GM23338 (cell line): Measurements from ENCODE around the gene TNFAIP6. TPM values are rescaled to one million over a fixed set of nuclear protein-coding genes. Genes with fewer than 3 reads are reported as not detected.

Experiments used
- ATAC-seq: fragments of 200-7000 bp; cut with Tn5 transposase; 3 replicates; pipeline ENCODE4 v1.9.1; 2020
- DNase-seq: peaks from one replicate; pipeline ENCODE4 v3.0.0-alpha.2; 2015; ENCODE audit warnings: low spot score
- H2AFZ ChIP-seq: fragments of 200-600 bp; sonication (generic); 2 replicates; pipeline ENCODE4 v1.8.0; 2016; ENCODE audit warnings: antibody characterized with exemption, mild to moderate bottlenecking, moderate library complexity
- H3F3A ChIP-seq: fragments of 200-600 bp; sonication (generic); replicated peaks from 2 replicates; pipeline ENCODE4 v1.8.0; 2017; ENCODE audit warnings: antibody characterized with exemption, mixed run types, low read depth
- H3K27ac ChIP-seq: fragments of 200-600 bp; sonication (generic); 2 replicates; pipeline ENCODE4 v1.6.1; 2016; ENCODE audit warnings: low read depth
- H3K27me3 ChIP-seq: fragments of 200-600 bp; sonication (generic); 2 replicates; pipeline ENCODE4 v1.8.0; 2016; ENCODE audit warnings: mild to moderate bottlenecking, mixed run types, moderate library complexity; ENCODE audit not compliant: insufficient read depth
- H3K36me3 ChIP-seq: fragments of 200-600 bp; sonication (generic); 2 replicates; pipeline ENCODE4 v1.8.0; 2016; ENCODE audit warnings: mild to moderate bottlenecking; ENCODE audit not compliant: insufficient read depth
- H3K4me1 ChIP-seq: fragments of 200-600 bp; sonication (generic); 2 replicates; pipeline ENCODE4 v1.8.0; 2016; ENCODE audit warnings: mild to moderate bottlenecking, moderate library complexity; ENCODE audit not compliant: insufficient read depth
- H3K4me2 ChIP-seq: fragments of 200-600 bp; sonication (generic); 2 replicates; pipeline ENCODE4 v1.7.1; 2017; ENCODE audit warnings: mixed run types
- H3K4me3 ChIP-seq: fragments of 200-600 bp; sonication (generic); 2 replicates; pipeline ENCODE4 v1.6.1; 2016; ENCODE audit warnings: mixed run types
- H3K79me2 ChIP-seq: fragments of 200-600 bp; sonication (generic); replicated peaks from 2 replicates; pipeline ENCODE4 v1.8.0; 2017; ENCODE audit warnings: mild to moderate bottlenecking; ENCODE audit not compliant: insufficient read depth
- H3K9me2 ChIP-seq: fragments of 200-600 bp; sonication (generic); 2 replicates; pipeline ENCODE4 v1.8.0; 2017; ENCODE audit not compliant: insufficient read depth
- H4K20me1 ChIP-seq: fragments of 200-600 bp; sonication (generic); replicated peaks from 2 replicates; pipeline ENCODE4 v1.8.0; 2017; ENCODE audit warnings: mild to moderate bottlenecking; ENCODE audit not compliant: insufficient read depth
- H3K27ac Mint-ChIP-seq: 2 replicates; pipeline ENCODE4 v1.8.0; 2020; ENCODE audit warnings: inconsistent platforms, mild to moderate bottlenecking, moderate library complexity, mixed read lengths
- H3K27me3 Mint-ChIP-seq: 3 replicates; pipeline ENCODE4 v1.8.0; 2022; ENCODE audit warnings: low read depth, mild to moderate bottlenecking, moderate library complexity, mixed read lengths, inconsistent platforms; ENCODE audit not compliant: insufficient read depth, poor library complexity
- H3K36me3 Mint-ChIP-seq: 3 replicates; pipeline ENCODE4 v1.8.0; 2021; ENCODE audit warnings: low read depth, mild to moderate bottlenecking, inconsistent platforms, moderate library complexity, mixed read lengths
- H3K4me1 Mint-ChIP-seq: 3 replicates; pipeline ENCODE4 v1.8.0; 2020; ENCODE audit warnings: mild to moderate bottlenecking, inconsistent platforms, mixed read lengths
- H3K4me3 Mint-ChIP-seq: 3 replicates; pipeline ENCODE4 v1.8.0; 2021; ENCODE audit warnings: moderate library complexity, mild to moderate bottlenecking, inconsistent platforms, mixed read lengths
- H3K9me3 Mint-ChIP-seq: 3 replicates; pipeline ENCODE4 v1.8.0; 2020; ENCODE audit warnings: moderate library complexity, mild to moderate bottlenecking, inconsistent platforms, mixed read lengths
- CREB1 ChIP-seq: fragments of 250-450 bp; sonication (Bioruptor Pico); IDR thresholded peaks from 2 replicates; pipeline ENCODE4 v1.5.0; 2020; ENCODE audit warnings: low read depth, mild to moderate bottlenecking, moderate library complexity
- EZH2 ChIP-seq: fragments of 200-600 bp; sonication (generic); IDR thresholded peaks from one replicate; pipeline ENCODE4 v1.8.0; 2017; ENCODE audit warnings: antibody characterized with exemption, mild to moderate bottlenecking, low read depth; ENCODE audit not compliant: unreplicated experiment
- EZH2phosphoT487 ChIP-seq: fragments of 200-600 bp; sonication (generic); IDR thresholded peaks from one replicate; pipeline ENCODE4 v1.8.1; 2018; ENCODE audit warnings: antibody characterized with exemption; ENCODE audit not compliant: unreplicated experiment
- JUNB ChIP-seq: IDR thresholded peaks from one replicate; pipeline ENCODE4 v1.6.1; 2016; ENCODE audit warnings: antibody characterized with exemption; ENCODE audit not compliant: unreplicated experiment
- NANOG ChIP-seq: IDR thresholded peaks from 2 replicates; pipeline ENCODE4 v1.6.1; 2016; ENCODE audit warnings: antibody characterized with exemption, borderline replicate concordance
- POLR2AphosphoS5 ChIP-seq: IDR thresholded peaks from 2 replicates; pipeline ENCODE4 v1.6.1; 2016; ENCODE audit warnings: antibody characterized with exemption, low read depth
- STAT1 ChIP-seq: IDR thresholded peaks from one replicate; pipeline ENCODE4 v1.6.1; 2016; ENCODE audit warnings: antibody characterized with exemption; ENCODE audit not compliant: unreplicated experiment
- ZNF114 ChIP-seq: fragments of 250-450 bp; sonication (Bioruptor Pico); IDR thresholded peaks from 2 replicates; pipeline ENCODE4 v1.5.0; 2020; ENCODE audit warnings: mild to moderate bottlenecking, moderate library complexity
- ZNF331 ChIP-seq: fragments of 250-450 bp; sonication (Bioruptor Pico); IDR thresholded peaks from 2 replicates; pipeline ENCODE4 v1.5.0; 2020; ENCODE audit warnings: low read depth, mild to moderate bottlenecking, moderate library complexity
- polyA plus RNA-seq: library from polyadenylated mRNA; unstranded; fragments of >200 nt; fragmentation: Nextera tagmentation; extraction: Ambion mirVana; gene quantifications from 2 replicates; pipeline ENCODE4 v1.2.1, GENCODE V29; 2016
- total RNA-seq: library from RNA; depleted of rRNA; stranded (reverse); fragments of >200 nt; shearing (Covaris generic); gene quantifications from 2 replicates; pipeline ENCODE4 v1.2.3, GENCODE V29; 2014
- TF ChIP-seq, protein P1 (sequence below): IDR thresholded peaks from one replicate; pipeline ENCODE4 v1.6.1; 2018; ENCODE audit warnings: antibody characterized with exemption; ENCODE audit not compliant: unreplicated experiment
- TF ChIP-seq, protein P2 (sequence below), 2 experiments: fragments of 200-600 bp in 1 of 2; sonication (generic) in 1 of 2; conservative IDR thresholded peaks; 2 replicates each; pipeline versions ENCODE4 v1.5.1 to v1.6.1; 2016 to 2017; ENCODE audit warnings: antibody characterized with exemption in 2 of 2, low read depth in 2 of 2, mild to moderate bottlenecking in 2 of 2, moderate library complexity in 1 of 2
- TF ChIP-seq, protein P3 (sequence below): IDR thresholded peaks from 2 replicates; pipeline ENCODE4 v1.6.1; 2016; ENCODE audit warnings: antibody characterized with exemption
- TF ChIP-seq, protein P4 (sequence below): fragments of 250-450 bp; sonication (Bioruptor Pico); IDR thresholded peaks from 2 replicates; pipeline ENCODE4 v1.5.0; 2020; ENCODE audit warnings: mild to moderate bottlenecking, moderate library complexity

Gene TNFAIP6
- total and polyA plus RNA-seq, 2 experiments from 2014 or later, result 2.9 to 6.1 TPM

DNA sequence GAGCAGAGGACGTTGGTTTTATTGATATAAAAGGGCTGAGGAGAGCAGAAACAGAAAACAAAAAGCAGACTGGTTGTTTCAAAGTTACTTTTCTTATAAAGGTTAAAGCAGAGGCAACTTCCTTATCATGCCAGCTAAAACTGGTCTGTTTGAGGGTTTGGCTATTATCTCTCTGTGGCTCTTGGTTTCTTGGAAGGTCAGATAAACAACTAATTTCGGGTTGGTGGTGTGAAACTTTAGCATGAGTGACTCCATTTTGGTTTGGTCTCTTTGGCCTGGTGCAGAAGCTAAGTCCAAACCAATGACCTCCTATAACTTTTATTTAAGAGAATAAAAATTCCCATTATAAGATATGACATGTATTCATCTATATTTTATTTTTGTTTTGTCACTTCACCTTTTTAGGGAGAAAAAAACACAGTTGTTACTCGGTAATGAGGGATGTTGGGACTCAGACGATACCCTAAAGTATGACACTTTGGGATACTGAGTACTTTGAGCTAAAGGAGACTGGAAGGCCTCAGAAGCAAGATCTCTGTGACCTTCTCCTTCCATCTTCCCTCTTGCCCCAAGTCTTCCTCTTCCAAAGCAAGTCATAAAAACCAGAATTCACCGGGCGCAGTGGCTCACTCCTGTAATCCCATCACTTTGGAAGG lies 23.3 kb downstream of the TNFAIP6 start:
- Histone ChIP-seq H2AFZ (no peak overlapping the region), H3K36me3 (no peaks in the 10 kb centered on the region), H3K4me1 (no peaks in the 10 kb centered on the region), H3K27ac (no peak overlapping the region), H3K27me3 (no peaks in the 10 kb centered on the region), H3K4me3 (no peak overlapping the region), H3K9me2 (no peaks in the 10 kb centered on the region), H3K79me2 (no peaks in the 10 kb centered on the region), H4K20me1 (no peaks in the 10 kb centered on the region), H3K4me2 (no peak overlapping the region), H3F3A (no peaks in the 10 kb centered on the region)
- Mint-ChIP-seq H3K27ac (no peak overlapping the region), H3K36me3 (no peaks in the 10 kb centered on the region), H3K27me3 (peaks cover 2% of the 10 kb centered on the region), H3K4me3 (no peak overlapping the region), H3K9me3 (0 out of 3 replicates have a peak, but pooled peaks cover 3% of the 10 kb centered on the region), H3K4me1 (no peaks in the 10 kb centered on the region)
- ATAC-seq, result no peak
- TF ChIP-seq EZH2, result no peak
- no peak for TF ChIP-seq JUNB
- TF ChIP-seq CREB1 (CRISPR knock-in tag), result no peak
- TF ChIP-seq, protein P1, sequence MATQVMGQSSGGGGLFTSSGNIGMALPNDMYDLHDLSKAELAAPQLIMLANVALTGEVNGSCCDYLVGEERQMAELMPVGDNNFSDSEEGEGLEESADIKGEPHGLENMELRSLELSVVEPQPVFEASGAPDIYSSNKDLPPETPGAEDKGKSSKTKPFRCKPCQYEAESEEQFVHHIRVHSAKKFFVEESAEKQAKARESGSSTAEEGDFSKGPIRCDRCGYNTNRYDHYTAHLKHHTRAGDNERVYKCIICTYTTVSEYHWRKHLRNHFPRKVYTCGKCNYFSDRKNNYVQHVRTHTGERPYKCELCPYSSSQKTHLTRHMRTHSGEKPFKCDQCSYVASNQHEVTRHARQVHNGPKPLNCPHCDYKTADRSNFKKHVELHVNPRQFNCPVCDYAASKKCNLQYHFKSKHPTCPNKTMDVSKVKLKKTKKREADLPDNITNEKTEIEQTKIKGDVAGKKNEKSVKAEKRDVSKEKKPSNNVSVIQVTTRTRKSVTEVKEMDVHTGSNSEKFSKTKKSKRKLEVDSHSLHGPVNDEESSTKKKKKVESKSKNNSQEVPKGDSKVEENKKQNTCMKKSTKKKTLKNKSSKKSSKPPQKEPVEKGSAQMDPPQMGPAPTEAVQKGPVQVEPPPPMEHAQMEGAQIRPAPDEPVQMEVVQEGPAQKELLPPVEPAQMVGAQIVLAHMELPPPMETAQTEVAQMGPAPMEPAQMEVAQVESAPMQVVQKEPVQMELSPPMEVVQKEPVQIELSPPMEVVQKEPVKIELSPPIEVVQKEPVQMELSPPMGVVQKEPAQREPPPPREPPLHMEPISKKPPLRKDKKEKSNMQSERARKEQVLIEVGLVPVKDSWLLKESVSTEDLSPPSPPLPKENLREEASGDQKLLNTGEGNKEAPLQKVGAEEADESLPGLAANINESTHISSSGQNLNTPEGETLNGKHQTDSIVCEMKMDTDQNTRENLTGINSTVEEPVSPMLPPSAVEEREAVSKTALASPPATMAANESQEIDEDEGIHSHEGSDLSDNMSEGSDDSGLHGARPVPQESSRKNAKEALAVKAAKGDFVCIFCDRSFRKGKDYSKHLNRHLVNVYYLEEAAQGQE, result no peak
- TF ChIP-seq, protein P2, sequence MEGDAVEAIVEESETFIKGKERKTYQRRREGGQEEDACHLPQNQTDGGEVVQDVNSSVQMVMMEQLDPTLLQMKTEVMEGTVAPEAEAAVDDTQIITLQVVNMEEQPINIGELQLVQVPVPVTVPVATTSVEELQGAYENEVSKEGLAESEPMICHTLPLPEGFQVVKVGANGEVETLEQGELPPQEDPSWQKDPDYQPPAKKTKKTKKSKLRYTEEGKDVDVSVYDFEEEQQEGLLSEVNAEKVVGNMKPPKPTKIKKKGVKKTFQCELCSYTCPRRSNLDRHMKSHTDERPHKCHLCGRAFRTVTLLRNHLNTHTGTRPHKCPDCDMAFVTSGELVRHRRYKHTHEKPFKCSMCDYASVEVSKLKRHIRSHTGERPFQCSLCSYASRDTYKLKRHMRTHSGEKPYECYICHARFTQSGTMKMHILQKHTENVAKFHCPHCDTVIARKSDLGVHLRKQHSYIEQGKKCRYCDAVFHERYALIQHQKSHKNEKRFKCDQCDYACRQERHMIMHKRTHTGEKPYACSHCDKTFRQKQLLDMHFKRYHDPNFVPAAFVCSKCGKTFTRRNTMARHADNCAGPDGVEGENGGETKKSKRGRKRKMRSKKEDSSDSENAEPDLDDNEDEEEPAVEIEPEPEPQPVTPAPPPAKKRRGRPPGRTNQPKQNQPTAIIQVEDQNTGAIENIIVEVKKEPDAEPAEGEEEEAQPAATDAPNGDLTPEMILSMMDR (conservative IDR thresholded peaks at IDR 0.05; ENCODE audit: low read depth in 2 of 2), result no peak
- TF ChIP-seq, protein P3, sequence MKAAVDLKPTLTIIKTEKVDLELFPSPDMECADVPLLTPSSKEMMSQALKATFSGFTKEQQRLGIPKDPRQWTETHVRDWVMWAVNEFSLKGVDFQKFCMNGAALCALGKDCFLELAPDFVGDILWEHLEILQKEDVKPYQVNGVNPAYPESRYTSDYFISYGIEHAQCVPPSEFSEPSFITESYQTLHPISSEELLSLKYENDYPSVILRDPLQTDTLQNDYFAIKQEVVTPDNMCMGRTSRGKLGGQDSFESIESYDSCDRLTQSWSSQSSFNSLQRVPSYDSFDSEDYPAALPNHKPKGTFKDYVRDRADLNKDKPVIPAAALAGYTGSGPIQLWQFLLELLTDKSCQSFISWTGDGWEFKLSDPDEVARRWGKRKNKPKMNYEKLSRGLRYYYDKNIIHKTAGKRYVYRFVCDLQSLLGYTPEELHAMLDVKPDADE, result no peak
- no peak for TF ChIP-seq POLR2AphosphoS5
- no peak for TF ChIP-seq ZNF331
- TF ChIP-seq EZH2phosphoT487, result no peak
- no peak for TF ChIP-seq NANOG
- no peak for TF ChIP-seq ZNF114
- no peak for TF ChIP-seq STAT1
- TF ChIP-seq, protein P4, sequence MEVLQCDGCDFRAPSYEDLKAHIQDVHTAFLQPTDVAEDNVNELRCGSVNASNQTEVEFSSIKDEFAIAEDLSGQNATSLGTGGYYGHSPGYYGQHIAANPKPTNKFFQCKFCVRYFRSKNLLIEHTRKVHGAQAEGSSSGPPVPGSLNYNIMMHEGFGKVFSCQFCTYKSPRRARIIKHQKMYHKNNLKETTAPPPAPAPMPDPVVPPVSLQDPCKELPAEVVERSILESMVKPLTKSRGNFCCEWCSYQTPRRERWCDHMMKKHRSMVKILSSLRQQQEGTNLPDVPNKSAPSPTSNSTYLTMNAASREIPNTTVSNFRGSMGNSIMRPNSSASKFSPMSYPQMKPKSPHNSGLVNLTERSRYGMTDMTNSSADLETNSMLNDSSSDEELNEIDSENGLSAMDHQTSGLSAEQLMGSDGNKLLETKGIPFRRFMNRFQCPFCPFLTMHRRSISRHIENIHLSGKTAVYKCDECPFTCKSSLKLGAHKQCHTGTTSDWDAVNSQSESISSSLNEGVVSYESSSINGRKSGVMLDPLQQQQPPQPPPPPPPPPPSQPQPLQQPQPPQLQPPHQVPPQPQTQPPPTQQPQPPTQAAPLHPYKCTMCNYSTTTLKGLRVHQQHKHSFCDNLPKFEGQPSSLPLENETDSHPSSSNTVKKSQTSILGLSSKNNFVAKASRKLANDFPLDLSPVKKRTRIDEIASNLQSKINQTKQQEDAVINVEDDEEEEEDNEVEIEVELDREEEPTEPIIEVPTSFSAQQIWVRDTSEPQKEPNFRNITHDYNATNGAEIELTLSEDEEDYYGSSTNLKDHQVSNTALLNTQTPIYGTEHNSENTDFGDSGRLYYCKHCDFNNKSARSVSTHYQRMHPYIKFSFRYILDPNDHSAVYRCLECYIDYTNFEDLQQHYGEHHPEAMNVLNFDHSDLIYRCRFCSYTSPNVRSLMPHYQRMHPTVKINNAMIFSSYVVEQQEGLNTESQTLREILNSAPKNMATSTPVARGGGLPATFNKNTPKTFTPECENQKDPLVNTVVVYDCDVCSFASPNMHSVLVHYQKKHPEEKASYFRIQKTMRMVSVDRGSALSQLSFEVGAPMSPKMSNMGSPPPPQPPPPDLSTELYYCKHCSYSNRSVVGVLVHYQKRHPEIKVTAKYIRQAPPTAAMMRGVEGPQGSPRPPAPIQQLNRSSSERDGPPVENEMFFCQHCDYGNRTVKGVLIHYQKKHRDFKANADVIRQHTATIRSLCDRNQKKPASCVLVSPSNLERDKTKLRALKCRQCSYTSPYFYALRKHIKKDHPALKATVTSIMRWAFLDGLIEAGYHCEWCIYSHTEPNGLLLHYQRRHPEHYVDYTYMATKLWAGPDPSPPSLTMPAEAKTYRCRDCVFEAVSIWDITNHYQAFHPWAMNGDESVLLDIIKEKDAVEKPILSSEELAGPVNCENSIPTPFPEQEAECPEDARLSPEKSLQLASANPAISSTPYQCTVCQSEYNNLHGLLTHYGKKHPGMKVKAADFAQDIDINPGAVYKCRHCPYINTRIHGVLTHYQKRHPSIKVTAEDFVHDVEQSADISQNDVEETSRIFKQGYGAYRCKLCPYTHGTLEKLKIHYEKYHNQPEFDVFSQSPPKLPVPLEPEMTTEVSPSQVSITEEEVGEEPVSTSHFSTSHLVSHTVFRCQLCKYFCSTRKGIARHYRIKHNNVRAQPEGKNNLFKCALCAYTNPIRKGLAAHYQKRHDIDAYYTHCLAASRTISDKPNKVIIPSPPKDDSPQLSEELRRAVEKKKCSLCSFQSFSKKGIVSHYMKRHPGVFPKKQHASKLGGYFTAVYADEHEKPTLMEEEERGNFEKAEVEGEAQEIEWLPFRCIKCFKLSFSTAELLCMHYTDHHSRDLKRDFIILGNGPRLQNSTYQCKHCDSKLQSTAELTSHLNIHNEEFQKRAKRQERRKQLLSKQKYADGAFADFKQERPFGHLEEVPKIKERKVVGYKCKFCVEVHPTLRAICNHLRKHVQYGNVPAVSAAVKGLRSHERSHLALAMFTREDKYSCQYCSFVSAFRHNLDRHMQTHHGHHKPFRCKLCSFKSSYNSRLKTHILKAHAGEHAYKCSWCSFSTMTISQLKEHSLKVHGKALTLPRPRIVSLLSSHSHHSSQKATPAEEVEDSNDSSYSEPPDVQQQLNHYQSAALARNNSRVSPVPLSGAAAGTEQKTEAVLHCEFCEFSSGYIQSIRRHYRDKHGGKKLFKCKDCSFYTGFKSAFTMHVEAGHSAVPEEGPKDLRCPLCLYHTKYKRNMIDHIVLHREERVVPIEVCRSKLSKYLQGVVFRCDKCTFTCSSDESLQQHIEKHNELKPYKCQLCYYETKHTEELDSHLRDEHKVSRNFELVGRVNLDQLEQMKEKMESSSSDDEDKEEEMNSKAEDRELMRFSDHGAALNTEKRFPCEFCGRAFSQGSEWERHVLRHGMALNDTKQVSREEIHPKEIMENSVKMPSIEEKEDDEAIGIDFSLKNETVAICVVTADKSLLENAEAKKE, result no peak
- DNase-seq, result no peak
